Endometrial microvascular endothelial cells (primary cell): Measurements from ENCODE around the gene NMUR1. TPM values are rescaled to one million over a fixed set of nuclear protein-coding genes. Genes with fewer than 3 reads are reported as not detected.

ENCODE experiments used
- in situ Hi-C: cut with HindIII; loops from 2 replicates; pipeline ENCODE4 v1.10.0; 2017; ENCODE audit warnings: low sequenced_read_pairs, low pct_unique_long_range_greater_than_20kb; ENCODE audit errors: inconsistent ontology term
- total RNA-seq: library from RNA; depleted of rRNA; stranded (reverse); fragments of >200 nt; gene quantifications from one replicate; pipeline ENCODE4 v1.2.3, GENCODE V29; 2015; ENCODE audit errors: inconsistent ontology term

The NMUR1 gene
- total RNA-seq, 1 donor from 2014 or later, result not detected

GRCh38 chr2:231503766-231504165 is 26.5 kb downstream of the NMUR1 start:
- in situ Hi-C loops, result no loop called here

GRCh38 chr2:231502596-231502995 is 27.6 kb downstream of the NMUR1 start:
- in situ Hi-C loops, result no loop called here

GRCh38 chr2:231497651-231498050 is 32.6 kb downstream of the NMUR1 start:
- in situ Hi-C loops, result no loop called here

- in situ Hi-C loops, result no loop called here
These were observed 35.6 kb downstream of the NMUR1 start for GRCh38 chr2:231494669-231495068.

GRCh38 chr2:231490801-231491200 is 39.4 kb downstream of the NMUR1 start:
- in situ Hi-C loops, result no loop called here

- in situ Hi-C loops, result no loop called here
These were observed 40.3 kb downstream of the NMUR1 start for GRCh38 chr2:231489990-231490389.

- in situ Hi-C loops, result no loop called here
These were observed 41.9 kb downstream of the NMUR1 start for GRCh38 chr2:231488331-231488730.

GRCh38 chr2:231486851-231487596 is 43.2 kb downstream of the NMUR1 start:
- in situ Hi-C loops, result no loop called here

GRCh38 chr2:231483398-231484329 is 46.6 kb downstream of the NMUR1 start:
- in situ Hi-C loops, result no loop called here

- in situ Hi-C loops, result no loop called here
These were observed 47.3 kb downstream of the NMUR1 start for GRCh38 chr2:231482806-231483391.

- in situ Hi-C loops, result no loop called here
These were observed 49.5 kb downstream of the NMUR1 start for GRCh38 chr2:231480781-231481180.

GRCh38 chr2:231479455-231479854 is 50.8 kb downstream of the NMUR1 start:
- in situ Hi-C loops, result no loop called here

- in situ Hi-C loops, result no loop called here
These were observed 53.3 kb downstream of the NMUR1 start for GRCh38 chr2:231476920-231477319.

- in situ Hi-C loops, result no loop called here
These were observed 54.3 kb downstream of the NMUR1 start for GRCh38 chr2:231475965-231476364.

Other genes starting within 250 kb of the NMUR1 start
- gene B3GNT7, start 134.7 kb downstream of the NMUR1 start, total RNA-seq, result not detected
- 128 TPM for gene NCL, start 66.0 kb downstream of the NMUR1 start, total RNA-seq
- gene TEX44, start 62.4 kb upstream of the NMUR1 start, total RNA-seq, result not detected
- gene PTMA, start 178.1 kb upstream of the NMUR1 start, total RNA-seq, result 949 TPM